ENCODE results near the gene PMS2.
"Not testable (repeated sequence)": the region's sequence is repeated elsewhere in the genome, so short reads cannot be mapped to it uniquely, and the experiment has no call there.

Gene PMS2

GRCh38 chr7:6012355-6013104 lies 3.7 kb upstream of the PMS2 start:
- FAIRE-seq, result no peak

DNA sequence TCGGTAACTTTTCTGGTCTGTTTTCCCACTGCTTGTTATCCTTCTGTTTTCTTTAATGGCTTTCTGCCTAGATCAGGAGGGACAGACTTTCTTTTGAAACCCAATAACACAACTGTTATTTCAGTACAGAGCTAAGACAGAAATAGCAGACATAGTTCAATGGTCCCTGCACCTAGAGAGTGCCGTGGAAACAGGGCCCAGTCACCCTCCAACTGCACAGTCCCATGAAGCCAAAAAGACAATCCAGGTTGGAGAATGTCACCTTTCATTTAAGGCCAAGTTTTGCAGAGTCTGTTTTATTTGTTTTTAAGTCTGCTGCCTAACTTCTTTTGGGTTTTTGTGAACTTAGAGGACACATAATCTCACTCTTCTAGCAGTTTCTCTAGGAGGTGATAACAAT lies 2.7 kb upstream of the PMS2 start:
- FAIRE-seq, result no peak

GRCh38 chr7:6010370-6010769 lies 1.5 kb upstream of the PMS2 start:
- not testable (repeated sequence) for FAIRE-seq

DNA sequence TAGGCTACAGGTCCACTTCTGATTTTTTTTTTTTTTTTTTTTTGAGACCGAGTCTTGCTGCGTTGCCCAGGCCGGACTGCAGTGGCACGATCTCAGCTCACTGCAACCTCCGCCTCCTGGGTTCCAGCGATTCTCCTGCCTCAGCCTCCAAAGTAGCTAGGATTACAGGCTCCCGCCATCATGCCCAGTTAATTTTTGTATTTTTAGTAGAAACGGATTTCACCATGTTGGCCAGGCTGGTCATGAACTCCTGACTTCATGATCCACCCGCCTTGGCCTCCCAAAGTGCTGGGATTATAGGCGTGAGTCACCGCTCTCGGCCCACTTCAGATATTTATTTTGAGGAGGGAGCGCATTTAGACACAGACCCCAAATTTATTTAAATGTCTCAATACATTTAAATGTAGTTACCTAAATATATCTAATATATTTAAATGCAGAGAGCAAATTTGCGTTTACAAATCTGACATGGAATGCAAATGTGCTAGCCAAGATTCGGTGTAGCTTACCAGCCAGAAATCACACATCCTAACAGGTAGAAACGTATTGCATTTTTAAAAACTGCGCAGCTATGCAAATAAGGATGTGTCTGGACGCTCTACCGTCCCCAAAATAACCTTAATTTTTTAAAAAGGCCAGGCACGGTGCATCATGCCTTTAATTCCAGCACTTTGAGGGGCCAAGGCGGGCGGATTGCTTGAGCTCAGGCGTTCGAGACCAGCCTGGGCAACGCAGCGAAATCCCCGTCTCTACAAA lies 836 bp downstream of the PMS2 start:
- not testable (repeated sequence) for FAIRE-seq

DNA sequence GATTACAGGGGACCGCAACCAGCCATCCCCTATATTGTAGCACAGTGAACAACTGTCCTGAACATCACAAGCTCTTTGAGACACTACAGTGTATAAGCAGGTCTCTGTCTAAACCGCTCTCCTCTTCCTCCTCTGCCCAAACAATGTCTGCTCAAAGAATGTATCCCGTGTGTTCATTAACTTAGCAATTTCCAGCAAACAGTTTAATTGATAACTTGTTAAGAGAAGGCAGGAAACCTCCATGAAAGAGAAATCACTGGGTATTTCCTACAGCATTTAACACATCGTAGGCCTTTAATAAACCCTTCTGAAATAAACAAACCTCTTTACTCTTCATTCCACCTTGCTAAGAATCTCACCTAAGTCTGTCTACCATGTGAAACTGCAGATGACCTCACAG lies 1.5 kb downstream of the PMS2 start:
- FAIRE-seq, result no peak

- peak; percentile 88 for FAIRE-seq
Measured at GRCh38 chr7:5997210-5997808, 11.5 kb downstream of the PMS2 start.

DNA sequence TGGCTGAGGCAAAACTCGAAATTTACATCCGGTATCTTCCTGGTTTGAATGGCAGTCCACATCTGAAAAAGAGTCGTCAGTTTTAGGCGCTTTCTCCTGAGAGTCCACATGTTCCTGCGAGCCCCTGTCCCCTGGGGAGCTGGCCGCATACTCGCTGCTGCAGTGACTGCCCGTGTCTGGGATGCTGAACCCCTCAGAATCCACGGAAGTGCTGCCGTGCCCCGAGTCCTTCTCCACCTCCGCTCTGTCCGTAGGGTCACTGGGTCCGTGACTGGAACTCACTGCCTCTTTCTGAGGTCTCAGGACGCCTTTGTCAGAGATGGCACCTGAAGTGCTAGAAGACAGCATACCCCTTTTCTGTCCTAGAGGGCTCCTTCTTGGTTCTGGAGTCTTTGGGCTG lies 21.8 kb downstream of the PMS2 start:
- not testable (repeated sequence) for FAIRE-seq

- not testable (repeated sequence) for FAIRE-seq
Measured at GRCh38 chr7:5979680-5980314, 29.1 kb downstream of the PMS2 start.

- not testable (repeated sequence) for FAIRE-seq
Measured at GRCh38 chr7:5973580-5973979, 35.3 kb downstream of the PMS2 start.

GRCh38 chr7:5970347-5970911 lies 38.4 kb downstream of the PMS2 start, which contains the start of gene RSPH10B:
Gene RSPH10B (minus strand): TSS chr7:5970689. CDS start chr7:5967116, 3,573 bp downstream.
- FAIRE-seq, result not testable (repeated sequence)

GRCh38 chr7:5963810-5964209 lies 45.0 kb downstream of the PMS2 start:
- FAIRE-seq, result not testable (repeated sequence)

- not testable (repeated sequence) for FAIRE-seq
Measured at GRCh38 chr7:5963205-5963604, 45.6 kb downstream of the PMS2 start.

DNA sequence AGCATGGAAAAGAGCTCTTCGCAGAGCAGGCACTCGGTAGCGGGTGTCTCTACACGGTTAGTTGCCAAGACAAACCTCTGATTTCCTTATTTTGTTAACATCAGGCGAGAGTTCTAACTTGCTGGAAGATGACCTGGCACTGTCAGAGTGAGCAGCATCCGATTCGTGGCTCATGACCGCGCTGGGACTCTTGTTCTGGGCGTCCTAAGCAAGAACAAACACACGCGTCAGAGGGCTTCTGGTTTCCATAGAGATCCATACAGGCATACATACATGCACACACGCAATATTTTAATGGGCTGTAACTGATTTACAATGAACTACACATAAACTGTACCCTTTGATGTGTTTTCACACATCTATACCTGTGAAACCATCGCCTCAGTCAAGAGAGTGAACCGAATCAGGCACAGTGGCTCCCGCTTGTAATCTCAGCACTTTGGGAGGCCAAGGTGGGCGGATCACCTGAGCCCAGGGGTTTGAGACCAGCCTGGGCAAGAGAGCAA lies 73.9 kb downstream of the PMS2 start:
- FAIRE-seq, result not testable (repeated sequence)

GRCh38 chr7:5931905-5932644 lies 76.8 kb downstream of the PMS2 start:
- not testable (repeated sequence) for FAIRE-seq

GRCh38 chr7:5931250-5931649 lies 77.6 kb downstream of the PMS2 start:
- FAIRE-seq, result not testable (repeated sequence)

GRCh38 chr7:5930290-5930689 lies 78.6 kb downstream of the PMS2 start:
- FAIRE-seq, result not testable (repeated sequence)

GRCh38 chr7:5926263-5926870 lies 82.5 kb downstream of the PMS2 start:
- FAIRE-seq, result not testable (repeated sequence)

DNA sequence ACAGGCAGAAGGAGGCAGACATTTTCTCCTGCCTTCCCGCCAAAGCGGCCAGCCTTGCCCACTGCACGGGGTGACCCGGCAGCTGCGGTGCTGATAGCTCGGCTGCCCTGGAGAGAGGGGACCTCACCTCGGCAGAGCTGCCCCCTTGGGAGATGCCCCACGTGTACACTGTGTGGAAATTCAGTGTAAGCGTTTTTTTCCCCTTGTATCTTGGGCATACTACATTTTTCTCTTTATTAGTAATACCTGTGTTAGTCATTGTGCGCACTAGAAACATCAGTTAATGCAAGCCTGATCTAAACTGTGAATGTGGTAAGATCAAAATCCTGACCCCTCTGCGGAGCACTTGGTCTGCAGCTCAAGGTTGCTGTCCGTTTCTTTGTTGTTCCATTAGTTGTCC lies 84.2 kb downstream of the PMS2 start:
- not testable (repeated sequence) for FAIRE-seq

DNA sequence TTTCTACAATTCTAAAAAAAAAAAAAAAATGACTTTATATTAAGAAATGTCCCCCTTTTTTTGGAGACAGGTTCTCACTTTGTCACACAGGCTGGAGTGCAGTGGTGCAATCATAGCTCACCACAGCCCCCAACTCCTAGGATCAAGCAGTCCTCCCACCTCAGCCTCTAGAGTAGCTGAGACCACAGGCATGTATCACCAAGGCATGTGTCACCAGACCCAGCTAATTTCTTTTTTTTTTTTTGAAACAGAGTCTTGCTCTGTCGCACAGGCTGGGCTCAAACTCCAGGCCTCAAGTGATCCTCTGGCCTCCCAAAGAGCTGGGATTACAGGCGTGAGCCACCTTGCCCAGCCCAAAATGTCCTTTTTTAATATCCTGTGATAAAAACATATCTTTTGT lies 84.7 kb downstream of the PMS2 start:
- FAIRE-seq, result not testable (repeated sequence)

All from TTC549 (cell line).